ENCODE data around the gene FAM180A. TPM values are rescaled to one million over a fixed set of nuclear protein-coding genes. Genes with fewer than 3 reads are reported as not detected.

FAM180A gene
- total and polyA plus RNA-seq, 9 of the 15 experiments (the other 6 are each of a cell fraction or from before 2014, with no cell fraction given): not detected

DNA sequence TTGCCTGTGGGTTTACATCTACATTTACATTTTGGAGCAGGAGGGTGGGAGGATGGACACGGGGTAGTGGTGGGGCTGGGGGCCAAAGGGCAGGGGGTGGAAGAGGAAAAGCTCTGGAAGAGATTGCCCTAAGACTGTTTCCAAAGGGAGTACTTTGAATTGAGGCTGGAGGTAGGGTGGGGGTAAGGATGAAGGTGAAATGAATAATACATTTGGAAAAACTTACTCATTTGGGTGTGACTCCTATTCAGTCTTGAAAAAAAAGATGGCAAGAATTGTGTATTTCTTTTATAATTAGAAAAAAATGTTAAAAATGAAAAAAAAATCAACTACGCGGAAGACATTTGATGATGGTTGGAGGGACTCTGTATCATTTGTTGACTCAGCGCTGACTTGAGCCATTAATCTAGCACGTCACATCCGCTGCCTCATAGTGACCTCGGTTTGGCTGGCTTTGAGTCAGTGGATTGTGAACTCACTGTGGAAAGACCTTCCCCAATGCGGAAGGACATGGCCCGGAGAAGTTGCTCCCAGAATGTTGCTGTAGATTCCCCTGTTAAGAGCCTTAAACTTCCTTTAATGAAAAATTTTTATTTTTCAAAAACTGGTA is 2.8 kb downstream of the FAM180A start (continued):
- TF ChIP-seq, protein P1, sequence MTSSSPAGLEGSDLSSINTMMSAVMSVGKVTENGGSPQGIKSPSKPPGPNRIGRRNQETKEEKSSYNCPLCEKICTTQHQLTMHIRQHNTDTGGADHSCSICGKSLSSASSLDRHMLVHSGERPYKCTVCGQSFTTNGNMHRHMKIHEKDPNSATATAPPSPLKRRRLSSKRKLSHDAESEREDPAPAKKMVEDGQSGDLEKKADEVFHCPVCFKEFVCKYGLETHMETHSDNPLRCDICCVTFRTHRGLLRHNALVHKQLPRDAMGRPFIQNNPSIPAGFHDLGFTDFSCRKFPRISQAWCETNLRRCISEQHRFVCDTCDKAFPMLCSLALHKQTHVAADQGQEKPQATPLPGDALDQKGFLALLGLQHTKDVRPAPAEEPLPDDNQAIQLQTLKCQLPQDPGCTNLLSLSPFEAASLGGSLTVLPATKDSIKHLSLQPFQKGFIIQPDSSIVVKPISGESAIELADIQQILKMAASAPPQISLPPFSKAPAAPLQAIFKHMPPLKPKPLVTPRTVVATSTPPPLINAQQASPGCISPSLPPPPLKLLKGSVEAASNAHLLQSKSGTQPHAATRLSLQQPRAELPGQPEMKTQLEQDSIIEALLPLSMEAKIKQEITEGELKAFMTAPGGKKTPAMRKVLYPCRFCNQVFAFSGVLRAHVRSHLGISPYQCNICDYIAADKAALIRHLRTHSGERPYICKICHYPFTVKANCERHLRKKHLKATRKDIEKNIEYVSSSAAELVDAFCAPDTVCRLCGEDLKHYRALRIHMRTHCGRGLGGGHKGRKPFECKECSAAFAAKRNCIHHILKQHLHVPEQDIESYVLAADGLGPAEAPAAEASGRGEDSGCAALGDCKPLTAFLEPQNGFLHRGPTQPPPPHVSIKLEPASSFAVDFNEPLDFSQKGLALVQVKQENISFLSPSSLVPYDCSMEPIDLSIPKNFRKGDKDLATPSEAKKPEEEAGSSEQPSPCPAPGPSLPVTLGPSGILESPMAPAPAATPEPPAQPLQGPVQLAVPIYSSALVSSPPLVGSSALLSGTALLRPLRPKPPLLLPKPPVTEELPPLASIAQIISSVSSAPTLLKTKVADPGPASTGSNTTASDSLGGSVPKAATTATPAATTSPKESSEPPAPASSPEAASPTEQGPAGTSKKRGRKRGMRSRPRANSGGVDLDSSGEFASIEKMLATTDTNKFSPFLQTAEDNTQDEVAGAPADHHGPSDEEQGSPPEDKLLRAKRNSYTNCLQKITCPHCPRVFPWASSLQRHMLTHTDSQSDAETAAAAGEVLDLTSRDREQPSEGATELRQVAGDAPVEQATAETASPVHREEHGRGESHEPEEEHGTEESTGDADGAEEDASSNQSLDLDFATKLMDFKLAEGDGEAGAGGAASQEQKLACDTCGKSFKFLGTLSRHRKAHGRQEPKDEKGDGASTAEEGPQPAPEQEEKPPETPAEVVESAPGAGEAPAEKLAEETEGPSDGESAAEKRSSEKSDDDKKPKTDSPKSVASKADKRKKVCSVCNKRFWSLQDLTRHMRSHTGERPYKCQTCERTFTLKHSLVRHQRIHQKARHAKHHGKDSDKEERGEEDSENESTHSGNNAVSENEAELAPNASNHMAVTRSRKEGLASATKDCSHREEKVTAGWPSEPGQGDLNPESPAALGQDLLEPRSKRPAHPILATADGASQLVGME (CRISPR knock-in tag; IDR thresholded peaks at IDR 0.05): no peak
- TF ChIP-seq TAF15 (IDR thresholded peaks at IDR 0.05; ENCODE audit: low read depth, low read length) (no peak), ESRRA (IDR thresholded peaks at IDR 0.05; ENCODE audit: borderline replicate concordance, low read depth) (peak; percentile 34; the same call in 1 of the 2 replicates), EWSR1 (IDR thresholded peaks at IDR 0.05; ENCODE audit: borderline replicate concordance, low read depth, partially characterized antibody) (no peak), PCBP2 (IDR thresholded peaks at IDR 0.05; ENCODE audit: low read depth, low read length, poor library complexity, severe bottlenecking) (no peak), ETS2 (tag; IDR thresholded peaks at IDR 0.05; ENCODE audit: borderline replicate concordance, poor library complexity, severe bottlenecking) (no peak), MEIS2 (IDR thresholded peaks at IDR 0.05; ENCODE audit: partially characterized antibody) (peak; percentile 95), ZNF584 (CRISPR knock-in tag; IDR thresholded peaks at IDR 0.05; ENCODE audit: low read depth) (0 out of 2 replicates have a peak, but pooled peaks have one; percentile 49), C11orf30 (IDR thresholded peaks at IDR 0.05; ENCODE audit: low read depth) (peak; percentile 59; the same call in 1 of the 2 replicates), EHMT2 (IDR thresholded peaks at IDR 0.05) (peak; percentile 76; the same call in 1 of the 2 replicates), RAD21 (CRISPR knock-in tag; conservative IDR thresholded peaks at IDR 0.05 in 1 of 2, IDR thresholded peaks at IDR 0.05 in 1 of 2) (no peak), CTBP1 (IDR thresholded peaks at IDR 0.05; ENCODE audit: borderline replicate concordance) (no peak)
- TF ChIP-seq, protein P2, sequence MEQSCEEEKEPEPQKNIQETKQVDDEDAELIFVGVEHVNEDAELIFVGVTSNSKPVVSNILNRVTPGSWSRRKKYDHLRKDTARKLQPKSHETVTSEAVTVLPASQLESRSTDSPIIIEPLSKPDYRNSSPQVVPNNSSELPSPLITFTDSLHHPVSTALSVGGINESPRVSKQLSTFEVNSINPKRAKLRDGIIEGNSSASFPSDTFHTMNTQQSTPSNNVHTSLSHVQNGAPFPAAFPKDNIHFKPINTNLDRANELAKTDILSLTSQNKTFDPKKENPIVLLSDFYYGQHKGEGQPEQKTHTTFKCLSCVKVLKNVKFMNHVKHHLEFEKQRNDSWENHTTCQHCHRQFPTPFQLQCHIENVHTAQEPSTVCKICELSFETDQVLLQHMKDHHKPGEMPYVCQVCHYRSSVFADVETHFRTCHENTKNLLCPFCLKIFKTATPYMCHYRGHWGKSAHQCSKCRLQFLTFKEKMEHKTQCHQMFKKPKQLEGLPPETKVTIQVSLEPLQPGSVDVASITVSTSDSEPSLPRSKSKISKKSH (CRISPR knock-in tag; IDR thresholded peaks at IDR 0.05): no peak
- TF ChIP-seq, protein P3, sequence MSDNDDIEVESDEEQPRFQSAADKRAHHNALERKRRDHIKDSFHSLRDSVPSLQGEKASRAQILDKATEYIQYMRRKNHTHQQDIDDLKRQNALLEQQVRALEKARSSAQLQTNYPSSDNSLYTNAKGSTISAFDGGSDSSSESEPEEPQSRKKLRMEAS (CRISPR knock-in tag; IDR thresholded peaks at IDR 0.05): no peak
- TF ChIP-seq, protein P4, sequence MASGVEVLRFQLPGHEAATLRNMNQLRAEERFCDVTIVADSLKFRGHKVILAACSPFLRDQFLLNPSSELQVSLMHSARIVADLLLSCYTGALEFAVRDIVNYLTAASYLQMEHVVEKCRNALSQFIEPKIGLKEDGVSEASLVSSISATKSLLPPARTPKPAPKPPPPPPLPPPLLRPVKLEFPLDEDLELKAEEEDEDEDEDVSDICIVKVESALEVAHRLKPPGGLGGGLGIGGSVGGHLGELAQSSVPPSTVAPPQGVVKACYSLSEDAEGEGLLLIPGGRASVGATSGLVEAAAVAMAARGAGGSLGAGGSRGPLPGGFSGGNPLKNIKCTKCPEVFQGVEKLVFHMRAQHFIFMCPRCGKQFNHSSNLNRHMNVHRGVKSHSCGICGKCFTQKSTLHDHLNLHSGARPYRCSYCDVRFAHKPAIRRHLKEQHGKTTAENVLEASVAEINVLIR (CRISPR knock-in tag; IDR thresholded peaks at IDR 0.05): peak; percentile 66; the same call in 1 of the 2 replicates

All from K562 (cell line).